A549 treated with CpdA at 1 μM for 4 hours (cell line): ENCODE data around the gene ZNF441. TPM values are rescaled to one million over a fixed set of nuclear protein-coding genes. Genes with fewer than 3 reads are reported as not detected.

Source experiments
- total RNA-seq: library from RNA; stranded (reverse); fragments of 200-300 nt; extraction: Qiagen RNA extraction; gene quantifications from 5 replicates; pipeline ENCODE4 v1.2.3, GENCODE V29; 2022; ENCODE audit warnings: low read depth

ZNF441 gene
- total RNA-seq, result 0.02 TPM in 1 of 5 replicates, not detected in the others

GRCh38 chr19:11766597-11767591, at the start of gene ZNF441:
Gene ZNF441 (plus strand): TSS chr19:11767000. CDS start chr19:11767194, 194 bp downstream.

GRCh38 chr19:11738746-11739620, 27.8 kb upstream of the ZNF441 start, which contains the start of gene ZNF823:
Gene ZNF823 (minus strand): TSS chr19:11738946. CDS start chr19:11738819, 127 bp downstream.

GRCh38 chr19:11798391-11799330, 31.9 kb downstream of the ZNF441 start, which contains the start of gene ZNF491:
Gene ZNF491 (plus strand): TSS chr19:11798523. CDS start chr19:11805954, 7,431 bp downstream.

GRCh38 chr19:11814029-11814699, 47.4 kb downstream of the ZNF441 start, which contains the start of gene ZNF440:
Gene ZNF440 (plus strand): TSS chr19:11814273. CDS start chr19:11814448, 175 bp downstream.

Other genes starting within 250 kb of the ZNF441 start
- gene ECSIT, start 237.9 kb upstream of the ZNF441 start, total RNA-seq, result 30.6 to 37.0 TPM (median 32.2 TPM) in 5 replicates
- 0.23 to 0.60 TPM (median 0.53 TPM) in 5 replicates for gene CNN1, start 228.1 kb upstream of the ZNF441 start, total RNA-seq
- gene ELOF1, start 207.8 kb upstream of the ZNF441 start, total RNA-seq, result 91.9 to 124 TPM (median 109 TPM) in 5 replicates
- 0.10 to 0.33 TPM (median 0.24 TPM) in 4 of 5 replicates, not detected in the other for gene ACP5, start 189.4 kb upstream of the ZNF441 start, total RNA-seq
- 3.4 to 5.3 TPM (median 4.0 TPM) in 5 replicates for gene ZNF627, start 169.5 kb upstream of the ZNF441 start, total RNA-seq
- gene ZNF823, start 28.1 kb upstream of the ZNF441 start, total RNA-seq, result 2.1 to 4.6 TPM (median 3.1 TPM) in 5 replicates
- gene ZNF491, start 31.5 kb downstream of the ZNF441 start, total RNA-seq, result not detected in 5 replicates
- 0.04 to 0.22 TPM (median 0.07 TPM) in 3 of 5 replicates, not detected in the others for gene ZNF440, start 47.3 kb downstream of the ZNF441 start, total RNA-seq
- not detected in 5 replicates for gene ZNF439, start 81.7 kb downstream of the ZNF441 start, total RNA-seq
- not detected in 5 replicates for gene ZNF69, start 120.8 kb downstream of the ZNF441 start, total RNA-seq
- gene ZNF700, start 158.1 kb downstream of the ZNF441 start, total RNA-seq, result 0.15 to 0.52 TPM (median 0.24 TPM) in 5 replicates
- gene ZNF763, start 198.0 kb downstream of the ZNF441 start, total RNA-seq, result not detected in 5 replicates